ENCODE measurements around the gene H6PD. TPM values are rescaled to one million over a fixed set of nuclear protein-coding genes. Genes with fewer than 3 reads are reported as not detected.

H6PD gene
- total RNA-seq, 1 donor from 2014 or later, result 20.3 TPM

DNA sequence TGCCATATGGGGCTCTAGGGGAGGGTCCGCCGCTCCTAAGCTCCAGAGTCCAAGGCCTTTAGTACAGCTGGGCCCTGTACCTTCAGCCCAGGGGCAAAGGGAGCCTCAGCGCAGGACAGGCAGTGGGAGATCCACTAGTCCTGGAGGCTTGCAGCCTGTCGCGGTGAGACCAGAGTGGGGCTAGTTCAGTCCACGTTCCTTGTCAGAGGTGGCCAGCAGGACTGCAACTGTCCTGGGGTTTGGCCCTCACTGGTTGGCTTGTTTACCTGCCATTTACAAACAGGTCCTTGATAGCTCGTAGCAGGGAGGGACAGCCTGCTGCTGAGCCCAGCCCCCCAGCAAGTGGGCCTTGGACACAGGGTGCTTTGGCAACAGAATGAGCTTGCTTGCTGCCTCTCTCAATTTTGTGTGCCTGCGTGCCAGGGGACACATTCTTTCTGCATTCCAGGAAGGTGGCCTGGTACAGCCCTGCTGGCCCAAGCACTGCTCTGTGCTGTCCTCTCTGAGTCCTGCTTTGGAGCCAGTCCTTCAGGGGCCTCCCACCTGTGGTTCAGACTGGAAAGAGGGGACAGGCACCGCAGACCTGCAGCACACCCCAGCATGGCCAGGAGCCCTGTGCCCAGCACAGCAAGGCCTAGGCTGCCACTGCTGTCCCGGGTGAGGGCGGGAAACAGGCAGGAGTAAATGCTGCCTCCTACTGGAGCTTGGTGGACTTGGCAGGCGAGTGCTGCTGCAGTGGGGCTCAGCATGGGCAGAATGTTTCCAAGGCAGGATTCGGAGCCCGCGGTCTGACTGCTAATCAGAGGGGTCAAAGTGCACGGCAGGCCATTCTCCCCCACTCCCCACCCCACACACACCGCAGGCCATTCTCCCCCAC lies 15.2 kb downstream of the H6PD start:
- intact Hi-C loops (cut with micrococcal nuclease), result no loop called here
- ATAC-seq, result peak; percentile 63
- peak; percentile 80 for DNase-seq

DNA sequence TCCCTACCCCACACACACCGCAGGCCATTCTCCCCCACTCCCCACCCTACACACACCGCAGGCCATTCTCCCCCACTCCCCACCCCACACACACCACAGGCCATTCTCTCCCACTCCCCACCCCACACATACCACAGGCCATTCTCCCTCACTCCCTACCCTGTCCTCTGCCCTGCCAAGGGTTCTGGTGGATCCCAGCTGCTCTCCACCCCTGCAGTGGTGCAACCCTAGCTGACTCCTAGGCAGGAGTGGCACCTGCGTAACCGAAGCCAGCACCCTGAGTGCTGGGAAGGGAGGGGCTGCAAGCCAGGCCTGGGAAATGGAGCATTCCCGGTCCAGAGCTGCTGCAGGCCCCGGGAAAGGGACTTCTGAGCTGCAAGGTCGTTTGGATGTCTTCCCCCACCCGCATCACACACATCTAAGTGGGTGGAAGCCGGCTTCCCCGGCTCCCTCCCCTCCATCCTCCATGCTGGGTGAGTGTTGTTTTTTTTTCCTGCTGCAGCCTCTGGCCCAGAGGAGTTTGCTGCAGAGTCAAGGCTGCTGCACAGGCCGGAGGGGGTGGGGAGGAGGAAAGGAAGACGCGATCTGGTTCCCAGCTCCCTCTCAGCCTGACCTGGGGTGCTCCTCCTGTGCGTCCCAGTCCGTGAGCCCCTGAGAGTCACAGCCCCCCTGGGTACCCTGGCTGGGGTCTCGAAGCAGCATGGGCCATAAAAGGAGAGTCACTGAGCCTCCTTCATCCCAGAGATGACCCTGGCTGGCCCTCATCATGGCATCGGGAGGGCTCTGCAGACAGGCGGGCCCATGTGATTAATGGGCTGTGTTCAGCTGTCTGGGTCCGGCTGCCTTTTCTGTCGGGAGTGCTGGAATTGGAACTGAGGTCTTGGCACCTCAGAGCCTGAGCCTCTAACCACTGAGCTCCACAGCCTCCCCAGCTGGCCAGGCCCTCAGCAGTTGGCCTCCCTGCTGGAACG lies 16.1 kb downstream of the H6PD start:
- intact Hi-C loops (cut with micrococcal nuclease), result no loop called here
- DNase-seq (no peak), ATAC-seq (peak; percentile 11)

DNA sequence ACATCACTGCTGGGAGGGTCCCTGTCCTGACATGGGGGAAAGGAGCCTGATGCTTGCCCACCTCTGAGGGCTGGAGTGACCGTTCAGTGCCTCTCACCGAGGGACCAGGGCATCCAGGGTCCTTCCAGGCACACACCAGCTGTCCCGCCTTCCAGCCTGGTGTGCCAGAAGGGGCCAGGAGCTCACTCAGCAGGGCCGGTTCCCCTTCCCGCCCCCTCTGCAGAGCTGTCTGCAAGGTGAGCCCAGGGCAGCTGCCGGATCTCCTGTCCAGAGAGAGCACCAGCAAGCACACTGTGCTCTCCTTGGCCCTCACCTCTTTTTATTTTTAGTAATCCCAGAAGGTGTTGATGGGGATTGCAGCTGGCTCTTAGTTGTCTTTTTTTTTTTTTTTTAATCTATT lies 16.9 kb downstream of the H6PD start:
- peak; percentile 77 for DNase-seq
- intact Hi-C loops (cut with micrococcal nuclease), result no loop called here
- ATAC-seq, result peak; percentile 61

DNA sequence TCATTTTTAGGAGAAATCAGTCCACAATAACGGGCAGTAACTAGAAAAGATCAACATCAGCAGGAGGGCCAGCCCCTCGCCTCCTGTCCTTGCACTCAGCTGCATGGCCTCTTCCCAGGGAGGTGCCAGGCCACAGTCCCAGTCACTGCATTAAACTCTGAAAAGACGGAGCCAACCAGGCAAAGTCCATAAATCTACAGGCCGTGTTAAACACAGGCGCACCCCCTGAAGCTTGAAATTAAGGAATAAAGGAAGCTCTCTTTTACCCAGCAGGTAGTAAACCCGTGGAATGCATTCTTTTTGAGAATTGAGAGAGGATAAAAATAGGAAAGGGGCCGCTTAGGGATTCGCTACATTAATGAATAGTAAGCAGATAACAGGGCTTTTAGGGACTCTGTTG lies 18.4 kb downstream of the H6PD start:
- ATAC-seq (no peak), DNase-seq (no peak)
- intact Hi-C loops (cut with micrococcal nuclease), result no loop called here

DNA sequence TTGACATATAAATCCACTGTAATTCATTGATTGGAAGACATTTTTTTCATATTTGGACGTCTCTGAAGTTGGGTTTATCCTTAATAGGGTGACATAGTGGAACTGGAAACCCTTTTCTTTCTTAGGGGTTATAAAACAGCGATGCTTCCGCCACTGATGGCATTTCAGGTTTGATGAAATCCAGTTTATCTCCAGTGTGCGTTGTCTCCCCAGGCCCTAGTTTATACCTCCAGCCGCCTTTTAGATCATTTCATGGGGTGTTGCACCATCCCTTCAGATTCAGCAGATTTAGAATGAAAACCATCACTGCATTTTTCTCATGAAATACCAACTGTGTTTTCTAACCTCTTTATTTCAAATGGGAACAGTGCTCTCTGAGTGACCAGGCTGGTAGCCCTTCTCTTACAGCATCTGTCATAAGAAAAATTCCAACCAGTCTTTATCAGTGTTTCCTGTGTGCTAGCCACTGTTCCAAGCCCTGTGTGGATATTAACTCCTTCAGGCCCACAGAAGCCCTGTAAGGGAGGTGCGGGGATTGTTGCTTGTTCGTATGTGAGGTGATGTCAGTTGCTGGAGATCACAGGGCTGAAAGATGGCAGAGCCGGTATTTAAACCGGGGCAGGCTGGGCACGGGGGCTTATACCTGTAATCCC lies 19.0 kb downstream of the H6PD start:
- intact Hi-C loops (cut with micrococcal nuclease), result no loop called here
- DNase-seq (no peak), ATAC-seq (peak; percentile 32)

DNA sequence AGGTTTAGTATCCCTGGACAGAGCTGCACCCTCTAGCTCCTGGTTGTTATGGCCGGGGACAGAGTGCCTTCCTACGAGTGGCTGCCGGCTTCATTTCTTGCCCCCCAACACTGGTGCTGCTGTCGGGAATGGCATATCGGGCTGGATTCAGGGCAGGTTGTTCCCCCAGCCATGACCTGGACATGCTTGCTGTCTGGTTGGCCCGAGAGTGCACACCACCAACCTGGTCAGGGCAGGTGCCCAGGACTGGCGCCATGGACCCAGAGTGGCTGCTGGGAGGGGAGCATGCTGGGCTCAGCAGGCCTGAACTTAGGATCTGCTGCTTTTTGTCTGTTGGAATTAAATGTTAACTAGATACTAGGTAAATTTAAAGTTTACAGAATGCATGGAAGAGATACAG lies 21.8 kb downstream of the H6PD start:
- DNase-seq, result no peak
- intact Hi-C loops (cut with micrococcal nuclease), result no loop called here
- no peak for ATAC-seq

DNA sequence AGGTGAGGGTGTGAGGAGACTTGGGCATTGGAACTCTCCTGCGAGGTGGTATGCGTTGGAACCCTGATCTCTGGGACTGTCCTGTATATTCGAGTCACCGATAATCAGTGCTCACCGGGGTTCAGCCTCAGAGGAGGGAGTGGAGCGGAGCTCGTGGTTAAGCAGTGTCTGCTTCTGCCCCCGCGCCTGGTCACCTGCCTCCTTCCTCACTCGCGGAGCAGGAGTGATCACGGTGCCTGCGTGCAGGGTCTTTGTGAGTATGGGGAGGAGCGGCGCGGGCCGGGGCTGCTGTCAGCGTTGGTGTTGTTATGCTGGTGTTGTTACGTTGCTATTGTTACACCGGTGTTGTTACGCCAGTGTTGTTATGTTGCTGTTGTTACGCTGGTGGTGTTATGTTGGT lies 23.3 kb downstream of the H6PD start:
- intact Hi-C loops (cut with micrococcal nuclease), result no loop called here
- DNase-seq (no peak), ATAC-seq (no peak)

DNA sequence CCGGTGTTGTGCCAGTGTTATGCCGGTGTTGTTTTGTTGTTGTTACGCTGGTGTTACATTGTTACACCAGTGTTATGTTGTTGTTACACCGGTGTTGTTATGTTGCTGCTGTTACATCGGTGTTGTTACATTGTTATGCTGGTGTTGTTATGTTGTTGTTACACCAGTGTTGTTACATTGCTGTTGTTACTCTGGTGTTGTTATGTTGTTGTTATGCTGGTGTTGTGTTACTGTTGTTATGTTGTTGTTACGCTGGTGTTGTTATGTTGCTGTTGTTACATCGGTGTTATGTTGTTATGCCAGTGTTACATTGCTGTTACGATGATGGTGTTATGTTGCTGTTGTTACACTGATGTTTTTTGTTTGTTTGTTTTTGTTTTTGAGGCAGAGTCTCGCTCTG lies 24.1 kb downstream of the H6PD start:
- no peak for ATAC-seq
- no peak for DNase-seq
- intact Hi-C loops (cut with micrococcal nuclease), result no loop called here

DNA sequence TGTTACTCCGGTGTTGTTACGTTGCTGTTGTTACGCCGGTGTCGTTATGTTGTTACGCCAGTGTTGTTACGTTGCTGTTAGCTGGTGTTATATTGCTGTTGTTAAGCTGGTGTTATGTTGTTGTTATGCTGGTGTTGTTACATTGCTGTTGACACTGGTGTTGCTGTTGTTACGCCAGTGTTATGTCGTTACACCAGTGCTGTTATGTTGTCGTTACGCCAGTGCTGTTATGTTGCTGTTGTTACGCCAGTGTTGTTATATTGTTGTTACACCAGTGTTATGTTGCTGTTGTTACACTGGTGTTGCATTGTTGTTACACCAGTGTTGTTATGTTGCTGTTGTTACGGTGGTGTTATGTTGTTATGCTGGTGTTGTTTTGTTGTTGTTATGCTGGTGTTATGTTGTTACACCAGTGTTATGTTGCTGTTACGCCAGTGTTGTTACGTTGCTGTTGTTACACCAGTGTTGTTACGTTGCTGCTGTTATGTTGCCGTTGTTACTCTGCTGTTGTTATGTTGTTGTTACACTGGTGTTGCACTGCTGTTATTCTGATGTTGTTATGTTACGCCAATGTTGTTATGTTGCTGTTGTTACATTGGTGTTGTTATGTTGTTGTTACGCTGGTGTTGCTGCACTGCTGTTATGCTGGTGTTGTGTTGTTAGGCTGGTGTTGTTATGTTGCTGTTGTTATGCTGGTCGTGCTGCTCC lies 25.6 kb downstream of the H6PD start:
- DNase-seq (no peak), ATAC-seq (no peak)
- intact Hi-C loops (cut with micrococcal nuclease), result no loop called here

DNA sequence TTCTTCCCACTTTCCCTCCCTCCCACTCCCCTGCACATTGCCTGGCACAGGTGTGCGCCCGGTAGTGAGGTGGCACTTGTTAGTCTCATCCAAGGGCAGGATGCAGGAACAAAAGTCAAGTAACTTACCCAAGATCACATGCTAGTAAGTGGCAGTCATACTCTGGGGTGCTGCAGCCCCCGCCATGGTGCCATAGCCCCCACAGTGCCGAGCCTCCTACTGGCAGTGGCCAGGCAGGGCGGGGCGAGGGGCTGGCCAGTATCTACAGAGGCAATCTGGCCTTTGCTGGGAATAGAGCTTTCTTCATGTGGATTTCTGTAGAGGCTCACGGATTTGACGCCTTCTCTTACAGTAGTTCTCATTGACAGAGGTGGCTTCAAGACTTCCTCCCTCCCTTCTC lies 26.9 kb downstream of the H6PD start:
- intact Hi-C loops (cut with micrococcal nuclease), result no loop called here
- no peak for ATAC-seq
- DNase-seq, result no peak

DNA sequence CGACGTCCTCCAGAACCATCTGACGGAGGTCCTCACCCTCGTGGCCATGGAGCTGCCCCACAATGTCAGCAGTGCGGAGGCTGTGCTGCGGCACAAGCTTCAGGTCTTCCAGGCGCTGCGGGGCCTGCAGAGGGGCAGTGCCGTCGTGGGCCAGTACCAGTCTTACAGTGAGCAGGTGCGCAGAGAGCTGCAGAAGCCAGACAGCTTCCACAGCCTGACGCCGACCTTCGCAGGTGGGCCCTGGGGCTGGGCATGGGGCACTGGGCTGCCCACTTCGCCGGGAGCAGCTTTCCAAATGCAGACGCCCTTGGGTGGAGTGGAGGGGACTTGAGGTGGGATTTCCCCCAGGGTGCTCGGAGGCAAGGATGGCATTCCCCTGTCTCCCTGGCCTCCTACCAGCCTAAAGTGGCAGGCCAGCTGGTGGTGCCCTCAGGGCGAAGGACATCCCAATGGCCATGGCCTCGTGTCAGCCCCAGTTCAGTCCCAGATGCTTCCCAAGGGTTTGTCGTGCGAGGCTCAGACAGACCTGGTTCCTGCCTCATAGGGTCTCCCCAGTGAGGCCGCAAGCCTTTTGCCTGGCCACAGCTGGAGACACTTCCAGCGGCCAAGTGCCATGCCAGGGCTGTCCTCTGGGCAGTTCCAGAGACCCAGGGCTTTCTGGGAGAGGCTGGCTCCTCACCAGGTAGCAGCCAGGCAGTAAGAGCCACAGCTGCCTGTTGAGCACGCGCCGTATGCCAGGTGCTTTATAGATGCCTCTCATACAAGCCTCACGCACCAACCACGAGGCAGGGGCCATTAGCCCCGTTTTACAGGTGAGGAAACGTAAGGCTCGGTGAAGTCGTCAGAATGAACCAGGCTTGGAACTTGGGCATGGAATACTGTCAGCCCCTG lies 27.8 kb downstream of the H6PD start:
- DNase-seq, result no peak
- intact Hi-C loops (cut with micrococcal nuclease), result no loop called here
- ATAC-seq, result no peak

DNA sequence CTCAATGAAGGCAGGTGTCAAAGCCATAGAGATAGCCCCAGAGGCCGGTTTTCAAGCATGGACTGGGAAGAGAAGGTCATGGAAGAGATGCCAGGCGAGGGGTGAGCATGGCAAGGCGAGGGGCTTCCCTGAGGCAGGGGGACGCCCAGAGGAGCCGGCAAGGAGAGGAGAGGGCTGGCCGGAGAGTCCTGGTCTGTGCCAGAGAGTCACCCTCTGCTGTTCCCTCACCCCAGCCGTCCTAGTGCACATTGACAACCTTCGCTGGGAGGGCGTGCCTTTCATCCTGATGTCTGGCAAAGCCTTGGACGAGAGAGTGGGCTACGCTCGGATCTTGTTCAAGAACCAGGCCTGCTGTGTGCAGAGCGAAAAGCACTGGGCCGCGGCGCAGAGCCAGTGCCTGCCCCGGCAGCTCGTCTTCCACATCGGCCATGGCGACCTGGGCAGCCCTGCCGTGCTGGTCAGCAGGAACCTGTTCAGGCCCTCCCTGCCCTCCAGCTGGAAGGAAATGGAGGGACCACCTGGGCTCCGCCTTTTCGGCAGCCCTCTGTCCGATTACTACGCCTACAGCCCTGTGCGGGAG lies 28.8 kb downstream of the H6PD start:
- no peak for ATAC-seq
- intact Hi-C loops (cut with micrococcal nuclease), result no loop called here
- no peak for DNase-seq

DNA sequence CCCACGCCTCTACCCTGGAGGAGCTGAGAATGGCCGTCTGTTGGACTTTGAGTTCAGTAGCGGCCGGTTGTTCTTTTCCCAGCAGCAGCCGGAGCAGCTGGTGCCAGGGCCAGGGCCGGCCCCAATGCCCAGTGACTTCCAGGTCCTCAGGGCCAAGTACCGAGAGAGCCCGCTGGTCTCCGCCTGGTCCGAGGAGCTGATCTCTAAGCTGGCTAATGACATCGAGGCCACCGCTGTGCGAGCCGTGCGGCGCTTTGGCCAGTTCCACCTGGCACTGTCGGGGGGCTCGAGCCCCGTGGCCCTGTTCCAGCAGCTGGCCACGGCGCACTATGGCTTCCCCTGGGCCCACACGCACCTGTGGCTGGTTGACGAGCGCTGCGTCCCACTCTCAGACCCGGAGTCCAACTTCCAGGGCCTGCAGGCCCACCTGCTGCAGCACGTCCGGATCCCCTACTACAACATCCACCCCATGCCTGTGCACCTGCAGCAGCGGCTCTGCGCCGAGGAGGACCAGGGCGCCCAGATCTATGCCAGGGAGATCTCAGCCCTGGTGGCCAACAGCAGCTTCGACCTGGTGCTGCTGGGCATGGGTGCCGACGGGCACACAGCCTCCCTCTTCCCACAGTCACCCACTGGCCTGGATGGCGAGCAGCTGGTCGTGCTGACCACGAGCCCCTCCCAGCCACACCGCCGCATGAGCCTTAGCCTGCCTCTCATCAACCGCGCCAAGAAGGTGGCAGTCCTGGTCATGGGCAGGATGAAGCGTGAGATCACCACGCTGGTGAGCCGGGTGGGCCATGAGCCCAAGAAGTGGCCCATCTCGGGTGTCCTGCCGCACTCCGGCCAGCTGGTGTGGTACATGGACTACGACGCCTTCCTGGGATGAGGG lies 29.7 kb downstream of the H6PD start:
- intact Hi-C loops (cut with micrococcal nuclease), result no loop called here
- no peak for DNase-seq

DNA sequence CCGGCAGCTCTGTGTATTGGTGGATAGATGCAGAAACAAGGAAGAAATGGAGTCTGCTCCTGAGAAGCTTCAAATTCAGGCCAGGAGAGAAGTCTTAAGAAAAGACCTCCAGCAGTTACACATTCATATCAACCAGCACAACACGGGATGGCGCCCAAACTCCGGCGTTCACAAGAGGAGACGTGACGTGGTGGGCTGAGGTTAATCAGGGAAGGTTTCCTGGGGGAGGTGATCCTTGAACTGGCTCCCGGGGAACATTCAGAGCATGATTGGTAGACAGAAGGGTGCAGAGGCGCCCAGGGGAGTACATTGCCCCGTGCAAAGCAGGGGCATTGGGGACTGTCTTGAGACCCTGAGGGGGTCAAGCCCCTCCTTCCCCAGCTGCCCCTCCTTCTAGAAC lies 30.5 kb downstream of the H6PD start:
- no peak for DNase-seq
- intact Hi-C loops (cut with micrococcal nuclease), result no loop called here

More for the DNA sequence above, 29.7 kb downstream of the H6PD start:
- no peak for ATAC-seq

DNA sequence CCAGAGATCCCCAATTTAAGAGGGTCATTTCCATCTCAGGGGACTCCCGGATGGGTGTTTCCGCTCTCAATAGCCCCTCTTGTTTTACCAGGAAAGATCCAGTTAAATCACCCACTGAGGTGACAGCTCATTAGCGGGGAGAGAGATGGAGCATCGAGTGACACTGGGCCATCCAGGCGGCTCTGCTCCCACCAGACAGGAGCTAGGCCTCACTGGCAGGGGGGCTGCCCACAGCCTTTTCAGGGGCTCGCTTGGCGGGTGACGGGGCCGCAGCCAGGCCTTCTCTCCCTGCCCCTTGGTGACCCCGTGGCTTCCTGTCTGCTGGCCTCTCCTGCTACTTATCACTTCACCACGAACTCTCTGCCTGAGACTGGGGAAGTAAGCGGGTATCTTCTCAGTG lies 31.4 kb downstream of the H6PD start:
- DNase-seq (no peak), ATAC-seq (no peak)
- intact Hi-C loops (cut with micrococcal nuclease), result no loop called here

More for the DNA sequence above, 30.5 kb downstream of the H6PD start:
- no peak for ATAC-seq

DNA sequence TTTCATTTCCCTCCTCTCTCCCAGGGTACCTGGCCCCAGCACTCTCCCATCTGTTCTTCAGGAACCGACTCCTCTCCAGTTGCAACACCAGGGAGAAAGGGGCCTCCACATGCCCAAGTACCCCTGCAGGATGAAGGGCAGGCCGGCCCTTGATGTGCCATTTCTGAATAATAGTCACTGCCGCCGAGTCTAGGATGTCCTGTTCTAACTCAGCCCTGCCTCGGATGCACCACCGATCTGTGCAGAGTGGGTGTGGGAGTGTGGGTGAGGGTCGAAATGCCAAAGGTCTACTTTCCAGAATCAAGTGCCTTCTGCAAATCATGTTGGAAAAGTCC lies 32.7 kb downstream of the H6PD start:
- no peak for DNase-seq
- ATAC-seq, result no peak
- intact Hi-C loops (cut with micrococcal nuclease), result no loop called here

All from left ventricle myocardium superior (tissue), 1 donor.